ENCODE data around the gene MBNL1.

DNA sequence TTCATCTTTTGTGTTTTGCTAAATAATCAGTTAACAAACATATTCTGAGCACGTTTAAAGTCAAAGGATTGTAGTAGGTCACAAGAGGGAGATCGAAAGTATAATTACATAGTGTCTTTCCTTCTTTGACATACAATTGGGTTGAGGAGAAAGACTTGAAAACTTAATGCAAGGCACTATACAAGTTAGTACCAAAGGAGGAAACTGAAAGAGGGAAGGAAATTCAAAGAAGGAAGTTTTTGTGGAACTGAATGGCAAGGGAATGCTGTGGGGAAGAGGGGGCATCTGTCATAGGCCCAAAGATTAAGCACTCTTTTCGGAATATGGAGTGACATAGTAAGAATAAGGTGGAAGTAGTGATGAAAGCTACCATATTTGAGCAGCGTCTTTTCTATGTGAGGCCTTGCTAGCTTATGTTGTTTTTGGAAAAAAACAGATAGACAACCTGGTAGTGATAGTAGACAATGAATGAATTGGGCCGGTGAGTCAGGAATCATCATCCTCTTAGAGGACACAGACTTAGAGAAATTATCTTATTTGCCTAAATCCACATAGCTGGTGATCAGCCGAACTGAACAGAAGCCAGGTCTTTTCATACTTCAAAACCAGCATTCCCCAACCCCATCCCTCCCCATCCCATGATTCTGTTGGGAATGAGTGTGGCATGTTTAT is 10.2 kb downstream of the MBNL1 start:
- TF ChIP-seq, protein P1, sequence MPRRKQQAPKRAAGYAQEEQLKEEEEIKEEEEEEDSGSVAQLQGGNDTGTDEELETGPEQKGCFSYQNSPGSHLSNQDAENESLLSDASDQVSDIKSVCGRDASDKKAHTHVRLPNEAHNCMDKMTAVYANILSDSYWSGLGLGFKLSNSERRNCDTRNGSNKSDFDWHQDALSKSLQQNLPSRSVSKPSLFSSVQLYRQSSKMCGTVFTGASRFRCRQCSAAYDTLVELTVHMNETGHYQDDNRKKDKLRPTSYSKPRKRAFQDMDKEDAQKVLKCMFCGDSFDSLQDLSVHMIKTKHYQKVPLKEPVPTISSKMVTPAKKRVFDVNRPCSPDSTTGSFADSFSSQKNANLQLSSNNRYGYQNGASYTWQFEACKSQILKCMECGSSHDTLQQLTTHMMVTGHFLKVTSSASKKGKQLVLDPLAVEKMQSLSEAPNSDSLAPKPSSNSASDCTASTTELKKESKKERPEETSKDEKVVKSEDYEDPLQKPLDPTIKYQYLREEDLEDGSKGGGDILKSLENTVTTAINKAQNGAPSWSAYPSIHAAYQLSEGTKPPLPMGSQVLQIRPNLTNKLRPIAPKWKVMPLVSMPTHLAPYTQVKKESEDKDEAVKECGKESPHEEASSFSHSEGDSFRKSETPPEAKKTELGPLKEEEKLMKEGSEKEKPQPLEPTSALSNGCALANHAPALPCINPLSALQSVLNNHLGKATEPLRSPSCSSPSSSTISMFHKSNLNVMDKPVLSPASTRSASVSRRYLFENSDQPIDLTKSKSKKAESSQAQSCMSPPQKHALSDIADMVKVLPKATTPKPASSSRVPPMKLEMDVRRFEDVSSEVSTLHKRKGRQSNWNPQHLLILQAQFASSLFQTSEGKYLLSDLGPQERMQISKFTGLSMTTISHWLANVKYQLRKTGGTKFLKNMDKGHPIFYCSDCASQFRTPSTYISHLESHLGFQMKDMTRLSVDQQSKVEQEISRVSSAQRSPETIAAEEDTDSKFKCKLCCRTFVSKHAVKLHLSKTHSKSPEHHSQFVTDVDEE (CRISPR knock-in tag; IDR thresholded peaks at IDR 0.05): no peak
- TF ChIP-seq, protein P2, sequence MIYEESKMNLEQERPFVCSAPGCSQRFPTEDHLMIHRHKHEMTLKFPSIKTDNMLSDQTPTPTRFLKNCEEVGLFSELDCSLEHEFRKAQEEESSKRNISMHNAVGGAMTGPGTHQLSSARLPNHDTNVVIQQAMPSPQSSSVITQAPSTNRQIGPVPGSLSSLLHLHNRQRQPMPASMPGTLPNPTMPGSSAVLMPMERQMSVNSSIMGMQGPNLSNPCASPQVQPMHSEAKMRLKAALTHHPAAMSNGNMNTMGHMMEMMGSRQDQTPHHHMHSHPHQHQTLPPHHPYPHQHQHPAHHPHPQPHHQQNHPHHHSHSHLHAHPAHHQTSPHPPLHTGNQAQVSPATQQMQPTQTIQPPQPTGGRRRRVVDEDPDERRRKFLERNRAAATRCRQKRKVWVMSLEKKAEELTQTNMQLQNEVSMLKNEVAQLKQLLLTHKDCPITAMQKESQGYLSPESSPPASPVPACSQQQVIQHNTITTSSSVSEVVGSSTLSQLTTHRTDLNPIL (CRISPR knock-in tag; IDR thresholded peaks at IDR 0.05; ENCODE audit: low read depth): no peak
